GM15510 (cell line): ENCODE data around the gene GZMM.

Experiments used
- POLR2A ChIP-seq: IDR thresholded peaks from 3 replicates; pipeline ENCODE4 v1.6.1; 2011; ENCODE audit warnings: borderline replicate concordance; ENCODE audit not compliant: insufficient read length; ENCODE audit errors: extremely low read depth

GZMM gene

DNA sequence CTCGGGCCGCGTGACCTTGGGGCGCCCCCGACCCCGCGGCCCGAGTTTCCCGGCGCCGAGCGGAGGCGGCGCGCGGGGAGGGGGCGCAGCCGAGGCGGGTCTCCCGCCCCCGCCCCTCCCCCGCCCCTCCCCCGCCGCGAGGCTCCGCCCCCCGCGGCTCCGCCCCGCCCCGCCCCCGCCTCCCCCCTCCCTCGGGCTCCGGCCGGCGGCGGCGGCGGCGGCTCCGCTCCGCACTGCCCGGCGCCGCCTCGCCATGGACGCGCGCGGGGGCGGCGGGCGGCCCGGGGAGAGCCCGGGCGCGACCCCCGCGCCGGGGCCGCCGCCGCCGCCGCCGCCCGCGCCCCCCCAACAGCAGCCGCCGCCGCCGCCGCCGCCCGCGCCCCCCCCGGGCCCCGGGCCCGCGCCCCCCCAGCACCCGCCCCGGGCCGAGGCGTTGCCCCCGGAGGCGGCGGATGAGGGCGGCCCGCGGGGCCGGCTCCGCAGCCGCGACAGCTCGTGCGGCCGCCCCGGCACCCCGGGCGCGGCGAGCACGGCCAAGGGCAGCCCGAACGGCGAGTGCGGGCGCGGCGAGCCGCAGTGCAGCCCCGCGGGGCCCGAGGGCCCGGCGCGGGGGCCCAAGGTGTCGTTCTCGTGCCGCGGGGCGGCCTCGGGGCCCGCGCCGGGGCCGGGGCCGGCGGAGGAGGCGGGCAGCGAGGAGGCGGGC is 46.0 kb downstream of the GZMM start, which contains the start of gene HCN2:
HCN2 (plus strand) TSS at position 189 of the 703 bp plus-strand sequence; CDS start at position 254, 65 bp downstream.
- TF ChIP-seq POLR2A = no peak

DNA sequence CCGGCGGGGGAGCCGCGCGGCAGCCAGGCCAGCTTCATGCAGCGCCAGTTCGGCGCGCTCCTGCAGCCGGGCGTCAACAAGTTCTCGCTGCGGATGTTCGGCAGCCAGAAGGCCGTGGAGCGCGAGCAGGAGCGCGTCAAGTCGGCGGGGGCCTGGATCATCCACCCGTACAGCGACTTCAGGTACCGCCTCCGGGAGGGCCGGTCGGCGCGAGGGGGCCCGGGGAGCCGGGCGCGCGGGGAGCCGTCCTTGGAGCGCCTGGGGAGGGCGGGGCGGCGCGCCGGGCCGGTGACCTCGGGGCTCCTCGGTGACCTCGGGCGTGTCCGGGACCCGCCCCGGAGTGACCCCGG is 46.5 kb downstream of the GZMM start:
- TF ChIP-seq POLR2A = no peak

DNA sequence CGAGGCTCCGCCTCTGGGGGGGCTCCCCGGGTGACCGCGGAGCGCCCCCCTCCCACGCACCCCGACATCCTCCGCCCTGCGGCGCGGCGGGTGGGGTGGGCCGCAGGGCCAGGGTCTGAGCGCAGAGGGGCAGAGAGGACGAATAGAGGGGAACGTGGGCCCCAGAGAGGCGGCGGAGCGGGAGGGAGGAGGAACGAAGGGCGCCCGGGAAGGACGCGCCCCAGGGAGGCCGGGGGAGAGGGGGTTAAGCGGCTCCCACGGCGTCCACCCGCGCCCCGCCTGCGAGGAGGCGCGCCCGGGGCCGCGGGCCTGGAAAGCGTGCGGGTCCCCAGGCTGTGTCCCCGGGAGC is 46.9 kb downstream of the GZMM start:
- no peak for TF ChIP-seq POLR2A

DNA sequence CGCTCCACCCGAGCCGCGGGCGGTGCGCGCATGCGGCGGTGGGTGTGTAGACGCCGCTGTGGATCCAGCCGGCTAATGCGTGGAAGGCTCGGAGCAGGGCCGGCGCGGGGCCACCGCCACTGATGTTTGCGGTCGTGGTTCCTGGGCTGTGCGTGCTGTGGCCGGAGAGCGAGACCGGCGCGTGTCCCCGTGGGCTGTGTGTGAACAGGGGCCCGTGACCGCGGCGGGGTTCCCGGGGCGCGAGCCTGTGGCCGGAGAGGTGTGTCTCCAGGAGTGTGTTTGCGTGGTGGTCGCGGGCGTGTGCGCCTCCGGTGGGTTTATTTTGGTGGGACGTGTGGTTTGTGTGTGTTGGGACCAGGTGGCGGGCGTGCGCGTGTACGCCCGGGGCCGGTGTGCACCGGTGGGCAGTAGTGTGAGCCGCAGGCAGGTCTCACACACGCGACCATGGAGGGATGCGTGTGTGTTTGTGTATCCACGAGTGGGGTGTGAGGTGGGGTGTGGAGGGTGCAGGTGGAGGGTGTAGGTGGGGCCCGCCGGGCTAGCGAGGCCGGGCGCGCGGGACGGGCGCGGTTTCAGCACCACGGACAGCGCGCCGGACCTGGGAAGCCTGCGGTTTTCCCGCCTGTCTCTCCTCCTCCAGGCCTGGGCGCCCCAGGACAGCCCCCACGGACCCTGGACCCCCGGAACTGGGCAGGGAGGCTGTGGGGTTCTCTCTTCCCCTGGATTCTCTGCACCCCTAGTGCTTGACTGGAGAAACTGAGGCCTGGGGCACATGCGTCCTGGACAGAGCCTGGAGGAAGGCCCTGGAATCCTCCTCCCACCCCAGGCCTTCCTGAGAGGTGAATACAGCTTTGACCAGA is 47.5 kb downstream of the GZMM start:
- TF ChIP-seq POLR2A = no peak

DNA sequence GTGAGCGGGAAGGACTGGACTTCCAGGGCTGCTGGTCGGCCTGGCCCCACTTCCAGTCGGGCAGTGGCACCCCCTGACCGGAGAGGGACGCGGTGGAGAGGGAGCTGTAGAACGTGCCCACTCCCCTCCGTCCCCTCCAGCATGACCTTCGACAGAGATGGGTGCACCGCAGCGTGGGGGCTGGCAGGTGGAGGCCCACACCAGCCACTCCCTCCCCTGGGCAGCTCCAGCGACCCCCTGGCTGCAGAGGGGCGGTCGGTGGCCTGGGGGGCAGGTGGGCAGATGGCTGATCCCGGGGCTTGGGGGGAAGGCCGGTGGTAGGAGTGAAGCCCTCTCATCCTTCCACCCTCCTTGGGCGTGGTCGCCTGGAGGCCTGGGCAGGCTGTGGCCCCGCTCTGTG is 48.2 kb downstream of the GZMM start:
- TF ChIP-seq POLR2A = no peak

DNA sequence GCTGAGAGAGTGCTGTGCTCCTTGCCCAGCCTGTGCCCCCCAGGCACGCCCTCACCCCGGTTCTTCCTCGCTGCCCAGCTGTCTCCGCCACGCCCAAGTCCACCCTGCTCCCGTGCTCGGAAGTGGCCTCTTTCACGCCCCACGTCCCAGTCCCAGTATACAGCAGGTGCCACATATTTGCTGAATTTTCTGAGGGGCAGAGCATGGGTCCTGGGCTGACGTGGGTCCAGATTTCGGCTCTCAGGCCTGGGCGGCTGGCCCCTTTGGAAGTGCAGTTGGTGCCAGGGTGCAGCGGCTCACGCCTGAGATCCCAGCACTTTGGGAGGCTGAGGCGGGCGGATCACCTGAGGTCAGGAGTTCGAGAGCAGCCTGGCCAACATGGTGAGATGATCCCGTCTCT is 49.2 kb downstream of the GZMM start:
- no peak for TF ChIP-seq POLR2A

DNA sequence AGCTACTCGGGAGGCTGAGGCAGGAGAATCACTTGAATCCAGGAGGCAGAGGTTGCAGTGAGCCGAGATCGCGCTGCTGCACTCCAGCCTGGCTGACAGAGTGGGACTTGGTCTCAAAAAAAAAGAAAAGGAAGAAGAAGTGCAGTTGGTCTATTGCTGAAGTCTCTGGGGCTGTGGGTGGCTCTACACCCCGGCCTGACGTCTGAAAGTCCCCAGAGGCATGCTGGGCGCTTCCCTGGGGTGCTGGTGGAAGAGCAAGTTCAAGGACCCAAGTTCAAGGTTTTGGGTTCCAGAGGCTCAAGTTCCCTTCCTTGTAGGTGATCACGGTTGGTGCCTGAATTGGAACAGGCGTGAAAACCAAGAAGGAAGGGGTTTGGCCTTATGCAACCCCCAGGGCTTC is 49.7 kb downstream of the GZMM start:
- TF ChIP-seq POLR2A = no peak

DNA sequence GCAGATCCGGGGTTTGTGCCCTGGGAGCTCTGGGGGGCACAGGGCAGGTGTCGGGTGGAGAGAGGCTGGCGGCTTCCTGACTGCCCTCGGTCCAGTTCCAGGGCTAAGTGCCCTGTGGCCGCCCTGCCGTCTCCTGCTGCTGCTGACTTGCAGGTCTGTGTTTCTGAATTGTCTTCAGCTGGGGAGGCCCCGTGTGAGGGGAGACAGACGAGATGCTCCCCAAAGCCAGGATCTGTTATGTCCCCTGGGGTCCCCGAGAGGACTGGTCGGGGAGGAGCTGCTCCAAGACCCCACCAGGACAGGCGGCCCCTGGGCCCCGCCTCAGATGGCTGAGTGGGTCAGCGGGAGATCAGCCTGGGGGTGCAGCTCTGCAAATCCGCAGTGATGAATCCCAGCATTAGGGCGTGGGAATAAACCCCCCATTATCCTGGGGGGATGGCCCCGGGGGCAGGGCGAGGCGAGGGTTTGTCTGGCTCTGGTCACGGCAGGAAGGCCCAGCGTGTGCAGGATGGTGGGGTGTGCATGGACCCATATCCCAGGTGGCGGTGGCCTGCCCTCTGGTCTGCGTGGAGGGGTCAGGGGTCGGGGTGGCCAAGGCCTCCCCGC is 50.5 kb downstream of the GZMM start:
- TF ChIP-seq POLR2A = no peak

DNA sequence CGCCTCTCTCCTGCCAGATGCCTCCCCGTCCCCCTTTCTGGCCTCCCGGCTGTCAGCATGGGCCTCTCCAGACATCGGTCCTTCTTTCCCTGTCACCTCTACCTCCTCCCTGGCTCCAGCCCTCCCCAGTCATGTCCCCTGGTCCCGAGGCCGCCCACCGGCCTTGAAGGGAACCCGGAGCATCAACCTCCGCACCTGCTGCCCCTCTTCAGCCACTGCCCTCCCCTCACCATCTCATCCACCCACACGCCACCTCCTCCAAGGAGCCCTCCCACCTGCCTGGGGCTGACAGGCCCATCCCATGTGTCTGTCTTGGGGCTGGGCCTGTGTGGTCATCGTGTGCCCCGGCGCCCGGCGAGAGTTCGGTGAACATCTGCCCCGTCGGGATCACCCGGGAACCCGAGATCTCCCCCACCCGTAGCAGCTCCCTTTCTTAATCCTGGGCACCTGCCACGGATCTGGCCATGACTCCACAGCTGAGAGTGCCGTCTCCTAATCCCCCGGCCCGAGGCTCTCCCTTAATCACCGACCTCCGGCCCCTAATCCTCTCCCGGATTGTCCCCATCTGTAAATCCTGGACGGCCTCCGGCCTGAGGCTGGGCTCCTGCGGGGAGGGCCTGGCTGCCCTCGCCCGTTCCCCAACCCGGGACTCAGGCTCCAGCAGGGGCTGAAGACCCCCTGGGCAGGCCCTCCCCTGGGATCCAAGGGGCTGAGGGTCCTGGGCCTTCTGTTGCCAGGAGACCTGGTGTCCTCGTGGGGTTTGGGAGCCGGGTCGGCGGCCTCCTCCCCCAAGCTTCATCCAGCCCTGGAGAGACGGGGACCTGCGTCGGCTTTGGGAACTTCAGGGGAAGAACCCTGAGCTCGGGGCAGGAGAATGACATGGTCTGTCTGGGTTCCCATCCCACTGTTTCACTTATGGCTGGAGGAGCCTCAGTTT is 51.7 kb downstream of the GZMM start:
- TF ChIP-seq POLR2A = no peak

DNA sequence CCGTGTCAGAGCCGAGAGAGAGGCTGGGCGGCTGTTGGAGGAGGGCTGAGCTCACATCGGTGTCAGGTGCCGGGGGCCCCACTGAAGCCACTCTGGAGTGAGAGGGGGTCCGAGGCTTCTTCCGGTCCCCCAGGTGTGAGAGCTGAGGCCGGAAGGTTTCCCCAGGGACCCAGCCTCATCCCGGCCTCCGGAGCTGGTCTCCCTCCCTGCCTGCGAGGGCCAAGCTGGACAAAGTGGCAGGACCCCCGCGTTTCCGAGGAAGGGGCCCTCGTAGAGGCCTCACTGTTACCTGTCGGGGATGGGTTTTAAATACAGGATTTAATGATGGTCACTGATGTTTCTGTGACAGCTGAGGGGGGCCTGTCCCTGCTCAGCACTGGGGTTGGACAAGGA is 52.4 kb downstream of the GZMM start:
- no peak for TF ChIP-seq POLR2A

DNA sequence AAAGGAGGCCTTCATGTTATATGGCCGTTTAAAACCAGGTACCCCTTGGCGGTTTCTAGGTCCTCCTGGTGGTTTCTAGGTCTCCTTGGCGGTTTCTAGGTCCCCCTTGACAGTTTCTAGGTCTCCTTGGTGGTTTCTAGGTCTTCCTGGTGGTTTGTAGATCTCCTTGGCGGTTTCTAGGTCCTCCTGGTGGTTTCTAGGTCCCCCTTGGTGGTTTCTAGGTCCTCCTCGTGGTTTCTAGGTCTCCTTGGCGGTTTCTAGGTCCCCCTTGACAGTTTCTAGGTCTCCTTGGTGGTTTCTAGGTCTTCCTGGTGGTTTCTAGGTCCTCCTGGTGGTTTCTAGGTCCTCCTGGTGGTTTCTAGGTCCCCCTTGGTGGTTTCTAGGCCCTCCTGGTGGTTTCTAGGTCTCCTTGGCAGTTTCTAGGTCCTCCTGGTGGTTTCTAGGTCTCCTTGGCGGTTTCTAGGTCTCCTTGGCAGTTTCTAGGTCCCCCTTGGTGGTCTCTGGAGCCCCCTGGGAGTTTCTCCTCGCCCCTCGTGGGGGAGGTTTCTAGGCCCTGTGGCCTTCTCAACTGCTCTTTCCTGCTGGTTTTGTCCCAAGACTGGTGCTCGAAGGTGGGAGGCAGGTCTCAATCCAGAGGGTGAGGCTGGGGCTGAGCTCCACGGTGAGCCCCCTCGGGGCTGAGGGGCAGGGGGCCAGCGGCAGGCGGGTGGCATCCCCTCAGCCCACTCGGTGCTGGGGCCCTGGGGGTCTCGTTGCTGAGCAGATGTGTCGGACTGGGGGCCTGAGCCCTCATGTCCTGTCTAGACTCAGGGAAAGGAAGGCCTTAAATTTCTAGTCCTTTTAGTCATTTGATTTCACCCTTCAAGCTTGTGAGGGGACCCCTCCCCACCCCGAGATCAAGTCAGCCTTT is 53.8 kb downstream of the GZMM start:
- no peak for TF ChIP-seq POLR2A
